Measurements from ENCODE around the gene TAS2R43.

- TF ChIP-seq, protein P1, sequence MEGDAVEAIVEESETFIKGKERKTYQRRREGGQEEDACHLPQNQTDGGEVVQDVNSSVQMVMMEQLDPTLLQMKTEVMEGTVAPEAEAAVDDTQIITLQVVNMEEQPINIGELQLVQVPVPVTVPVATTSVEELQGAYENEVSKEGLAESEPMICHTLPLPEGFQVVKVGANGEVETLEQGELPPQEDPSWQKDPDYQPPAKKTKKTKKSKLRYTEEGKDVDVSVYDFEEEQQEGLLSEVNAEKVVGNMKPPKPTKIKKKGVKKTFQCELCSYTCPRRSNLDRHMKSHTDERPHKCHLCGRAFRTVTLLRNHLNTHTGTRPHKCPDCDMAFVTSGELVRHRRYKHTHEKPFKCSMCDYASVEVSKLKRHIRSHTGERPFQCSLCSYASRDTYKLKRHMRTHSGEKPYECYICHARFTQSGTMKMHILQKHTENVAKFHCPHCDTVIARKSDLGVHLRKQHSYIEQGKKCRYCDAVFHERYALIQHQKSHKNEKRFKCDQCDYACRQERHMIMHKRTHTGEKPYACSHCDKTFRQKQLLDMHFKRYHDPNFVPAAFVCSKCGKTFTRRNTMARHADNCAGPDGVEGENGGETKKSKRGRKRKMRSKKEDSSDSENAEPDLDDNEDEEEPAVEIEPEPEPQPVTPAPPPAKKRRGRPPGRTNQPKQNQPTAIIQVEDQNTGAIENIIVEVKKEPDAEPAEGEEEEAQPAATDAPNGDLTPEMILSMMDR (IDR thresholded peaks at IDR 0.05) = no peak
- TF ChIP-seq POLR2AphosphoS5 (IDR thresholded peaks at IDR 0.05) = no peak
Observed at GRCh38 chr12:11067514-11067913, 24.6 kb downstream of the TAS2R43 start.

Measured in gastroesophageal sphincter (tissue), 3 donors.